Measurements from ENCODE around the gene COL13A1. TPM values are rescaled to one million over a fixed set of nuclear protein-coding genes. Genes with fewer than 3 reads are reported as not detected.

COL13A1 gene
- total RNA-seq, 1 experiment from 2014 or later = 3.6 TPM

DNA sequence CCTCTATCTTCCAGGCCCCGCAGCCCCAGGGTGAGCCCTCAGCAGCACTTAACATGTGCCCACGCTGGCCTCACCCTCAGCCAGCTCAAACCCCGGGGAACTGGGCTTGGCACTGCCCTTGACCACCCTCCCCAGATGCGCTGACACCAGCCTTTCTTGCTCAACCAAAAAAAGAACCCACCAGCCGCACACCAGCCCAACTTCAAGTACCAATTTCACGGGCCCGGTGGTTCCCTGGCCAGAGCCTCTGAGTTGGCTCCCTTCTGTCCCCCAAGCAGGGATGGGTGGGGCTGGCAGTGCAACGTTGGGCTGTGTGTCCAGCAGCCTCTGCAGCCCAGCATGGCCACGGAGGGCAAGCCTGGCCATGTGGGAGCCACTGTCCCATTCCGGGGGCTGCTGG lies 96.3 kb downstream of the COL13A1 start:
- Histone ChIP-seq H2BK20ac (ENCODE audit: low read depth, low read length, poor library complexity, severe bottlenecking) (no peak overlapping the region), H4K5ac (ENCODE audit: insufficient read length, low read depth, low read length) (no peak overlapping the region), H4K91ac (ENCODE audit: insufficient read length, low read depth, low read length) (no peak overlapping the region), H3T11ph (ENCODE audit: low read length) (no peak overlapping the region), H3K27ac (ENCODE audit: insufficient read length, low read depth, low read length) (no peak overlapping the region), H4K8ac (replicated peaks; ENCODE audit: insufficient read length, low read depth, low read length) (no peak overlapping the region), H3K9me3 (ENCODE audit: control insufficient read depth, low read depth, low read length) (no peaks in the 10 kb centered on the region), H2AK5ac (ENCODE audit: insufficient read length, low read length) (no peak overlapping the region), H3K23ac (ENCODE audit: insufficient read length, low read depth, low read length) (no peak overlapping the region), H2BK120ac (ENCODE audit: low read depth, low read length, poor library complexity, severe bottlenecking) (no peak overlapping the region), H2BK12ac (ENCODE audit: insufficient read length, low read depth, low read length) (no peak overlapping the region), H3K79me2 (ENCODE audit: insufficient read depth, low read length) (no peaks in the 10 kb centered on the region), H3K9ac (ENCODE audit: extremely low read depth, insufficient read length, low read length) (no peak overlapping the region), H2AFZ (ENCODE audit: low read length) (no peak overlapping the region), H4K20me1 (ENCODE audit: control insufficient read depth, insufficient read depth, insufficient read length) (no peaks in the 10 kb centered on the region), H2BK15ac (ENCODE audit: low read depth, low read length) (no peak overlapping the region), H3K79me1 (ENCODE audit: insufficient read depth, low read depth, low read length, poor library complexity, severe bottlenecking) (no peaks in the 10 kb centered on the region), H3K14ac (ENCODE audit: insufficient read depth, low read length) (no peak overlapping the region; the same call in 1 of the 2 replicates), H3K56ac (ENCODE audit: insufficient read length, low read depth, low read length) (no peak overlapping the region), H3K27me3 (ENCODE audit: insufficient read depth, low read length) (no peaks in the 10 kb centered on the region), H3K4me1 (ENCODE audit: insufficient read depth, low read length) (peaks cover 5% of the 10 kb centered on the region), H2BK5ac (ENCODE audit: insufficient read length, low read length) (no peak overlapping the region), H3K18ac (ENCODE audit: insufficient read length, low read depth, low read length) (no peak overlapping the region), H3K4me2 (ENCODE audit: insufficient read depth, insufficient read length, low read length) (no peak overlapping the region), H3K4ac (ENCODE audit: low read depth, low read length) (no peak overlapping the region), H3K23me2 (ENCODE audit: insufficient read length, low read depth, low read length, poor library complexity, severe bottlenecking) (no peaks in the 10 kb centered on the region)
- Mint-ChIP-seq H3K27me3 (ENCODE audit: low read depth) (peaks cover 8% of the 10 kb centered on the region), H3K9me3 (no peaks in the 10 kb centered on the region), H3K36me3 (ENCODE audit: insufficient read depth in 1 of 3, low read depth in 3 of 3) (peaks cover 0 to 4% (median 0%) of the 10 kb centered on the region in 3 experiments; a peak in 2 of 7 replicates), H3K4me3 (no peak overlapping the region), H3K27ac (no peak overlapping the region), H3K4me1 (peaks cover 50 to 63% of the 10 kb centered on the region in 2 experiments)
- TF ChIP-seq, protein P1, sequence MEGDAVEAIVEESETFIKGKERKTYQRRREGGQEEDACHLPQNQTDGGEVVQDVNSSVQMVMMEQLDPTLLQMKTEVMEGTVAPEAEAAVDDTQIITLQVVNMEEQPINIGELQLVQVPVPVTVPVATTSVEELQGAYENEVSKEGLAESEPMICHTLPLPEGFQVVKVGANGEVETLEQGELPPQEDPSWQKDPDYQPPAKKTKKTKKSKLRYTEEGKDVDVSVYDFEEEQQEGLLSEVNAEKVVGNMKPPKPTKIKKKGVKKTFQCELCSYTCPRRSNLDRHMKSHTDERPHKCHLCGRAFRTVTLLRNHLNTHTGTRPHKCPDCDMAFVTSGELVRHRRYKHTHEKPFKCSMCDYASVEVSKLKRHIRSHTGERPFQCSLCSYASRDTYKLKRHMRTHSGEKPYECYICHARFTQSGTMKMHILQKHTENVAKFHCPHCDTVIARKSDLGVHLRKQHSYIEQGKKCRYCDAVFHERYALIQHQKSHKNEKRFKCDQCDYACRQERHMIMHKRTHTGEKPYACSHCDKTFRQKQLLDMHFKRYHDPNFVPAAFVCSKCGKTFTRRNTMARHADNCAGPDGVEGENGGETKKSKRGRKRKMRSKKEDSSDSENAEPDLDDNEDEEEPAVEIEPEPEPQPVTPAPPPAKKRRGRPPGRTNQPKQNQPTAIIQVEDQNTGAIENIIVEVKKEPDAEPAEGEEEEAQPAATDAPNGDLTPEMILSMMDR (conservative IDR thresholded peaks at IDR 0.05) = no peak
- no CpG with 5 or more reads among the region's 10 CpGs for WGBS (ENCODE audit: extremely low coverage, insufficient read length, low lambda C conversion rate)
- DNase-seq = no peak

Measured in H9 (cell line).